GM10266 (cell line): Measurements from ENCODE around the gene FNDC1.

Experiments used
- DNase-seq: peaks from one replicate; pipeline ENCODE4 v3.0.0; 2012; ENCODE audit errors: extremely low spot score
- CTCF ChIP-seq: IDR thresholded peaks from 2 replicates; pipeline ENCODE4 v1.5.1; 2012; ENCODE audit warnings: mild to moderate bottlenecking, low read depth; ENCODE audit not compliant: control insufficient read depth, insufficient read depth; ENCODE audit errors: missing control alignments

The FNDC1 gene

GRCh38 chr6:159254186-159254585 is 85.0 kb downstream of the FNDC1 start:
- no peak for TF ChIP-seq CTCF
- no peak for DNase-seq

GRCh38 chr6:159255434-159255951 is 86.3 kb downstream of the FNDC1 start:
- DNase-seq: no peak
- no peak for TF ChIP-seq CTCF

- TF ChIP-seq CTCF: no peak
- DNase-seq: no peak
Measured at GRCh38 chr6:159256128-159256527, 86.9 kb downstream of the FNDC1 start.

GRCh38 chr6:159257846-159258245 is 88.6 kb downstream of the FNDC1 start:
- no peak for TF ChIP-seq CTCF
- DNase-seq: no peak

GRCh38 chr6:159259441-159260125 is 90.4 kb downstream of the FNDC1 start:
- TF ChIP-seq CTCF: no peak
- DNase-seq: no peak

- no peak for DNase-seq
- no peak for TF ChIP-seq CTCF
Measured at GRCh38 chr6:159260208-159260607, 91.0 kb downstream of the FNDC1 start.

- no peak for DNase-seq
- TF ChIP-seq CTCF: no peak
Measured at GRCh38 chr6:159261995-159262394, 92.8 kb downstream of the FNDC1 start.
